Measurements from ENCODE around the gene C17orf50.

DNA sequence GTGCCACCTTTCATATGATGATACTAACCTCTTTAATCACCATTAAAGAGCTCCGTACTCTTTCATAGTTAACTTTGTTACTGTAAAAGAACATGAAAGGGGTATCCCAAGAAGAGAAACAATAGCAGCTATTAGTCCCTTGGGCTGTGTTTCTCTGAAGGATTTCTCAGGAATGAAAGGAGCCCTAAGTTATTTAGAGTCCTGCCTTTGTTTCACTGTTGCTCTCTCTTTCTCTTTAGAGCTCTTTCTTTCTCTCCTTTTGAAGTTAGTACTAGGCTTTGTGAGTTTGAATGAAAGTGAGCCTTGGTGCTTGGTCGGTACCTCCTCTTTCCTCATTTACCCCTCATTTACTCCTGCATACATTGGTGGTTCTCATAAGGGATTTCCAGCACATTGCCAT lies 49.7 kb upstream of the C17orf50 start:
- TF ChIP-seq POLR2A (IDR thresholded peaks at IDR 0.05) = no peak
- TF ChIP-seq, protein P1, sequence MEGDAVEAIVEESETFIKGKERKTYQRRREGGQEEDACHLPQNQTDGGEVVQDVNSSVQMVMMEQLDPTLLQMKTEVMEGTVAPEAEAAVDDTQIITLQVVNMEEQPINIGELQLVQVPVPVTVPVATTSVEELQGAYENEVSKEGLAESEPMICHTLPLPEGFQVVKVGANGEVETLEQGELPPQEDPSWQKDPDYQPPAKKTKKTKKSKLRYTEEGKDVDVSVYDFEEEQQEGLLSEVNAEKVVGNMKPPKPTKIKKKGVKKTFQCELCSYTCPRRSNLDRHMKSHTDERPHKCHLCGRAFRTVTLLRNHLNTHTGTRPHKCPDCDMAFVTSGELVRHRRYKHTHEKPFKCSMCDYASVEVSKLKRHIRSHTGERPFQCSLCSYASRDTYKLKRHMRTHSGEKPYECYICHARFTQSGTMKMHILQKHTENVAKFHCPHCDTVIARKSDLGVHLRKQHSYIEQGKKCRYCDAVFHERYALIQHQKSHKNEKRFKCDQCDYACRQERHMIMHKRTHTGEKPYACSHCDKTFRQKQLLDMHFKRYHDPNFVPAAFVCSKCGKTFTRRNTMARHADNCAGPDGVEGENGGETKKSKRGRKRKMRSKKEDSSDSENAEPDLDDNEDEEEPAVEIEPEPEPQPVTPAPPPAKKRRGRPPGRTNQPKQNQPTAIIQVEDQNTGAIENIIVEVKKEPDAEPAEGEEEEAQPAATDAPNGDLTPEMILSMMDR (IDR thresholded peaks at IDR 0.05 in 8 of 11, conservative IDR thresholded peaks at IDR 0.05 in 3 of 11) = no peak

All from spleen (tissue), 7 donors.